ENCODE data around the gene TNK1.

The TNK1 gene

GRCh38 chr17:7369825-7370224 is 11.1 kb upstream of the TNK1 start:
- TF ChIP-seq CTCF (IDR thresholded peaks at IDR 0.05; ENCODE audit: control insufficient read depth, extremely low read depth, insufficient read depth) = no peak
- no peak for DNase-seq (ENCODE audit: low read depth)
- no peak overlapping the region for H3K4me3 ChIP-seq (ENCODE audit: low read depth, low read length)

DNA sequence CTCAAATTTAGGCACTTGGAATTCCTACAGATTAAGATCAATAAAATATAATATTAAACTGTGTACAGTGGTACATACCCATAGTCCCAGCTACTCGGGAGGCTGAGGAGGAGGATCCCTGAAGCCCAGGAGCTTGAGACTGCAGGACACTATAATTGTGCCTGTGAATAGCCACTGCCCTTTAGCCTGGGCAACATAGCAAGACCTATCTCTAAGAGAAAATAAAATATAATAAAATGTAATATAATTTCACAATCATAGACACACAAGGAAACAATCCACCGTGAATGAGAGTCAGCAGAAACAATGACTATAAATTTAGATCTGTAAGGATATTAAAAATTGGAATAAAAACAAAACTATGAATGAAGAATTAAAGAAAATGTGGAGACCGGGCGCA is 10.0 kb upstream of the TNK1 start:
- no peak for DNase-seq (ENCODE audit: low read depth)
- H3K4me3 ChIP-seq (ENCODE audit: low read depth, low read length) = no peak overlapping the region
- no peak for TF ChIP-seq CTCF (IDR thresholded peaks at IDR 0.05; ENCODE audit: control insufficient read depth, extremely low read depth, insufficient read depth)

DNA sequence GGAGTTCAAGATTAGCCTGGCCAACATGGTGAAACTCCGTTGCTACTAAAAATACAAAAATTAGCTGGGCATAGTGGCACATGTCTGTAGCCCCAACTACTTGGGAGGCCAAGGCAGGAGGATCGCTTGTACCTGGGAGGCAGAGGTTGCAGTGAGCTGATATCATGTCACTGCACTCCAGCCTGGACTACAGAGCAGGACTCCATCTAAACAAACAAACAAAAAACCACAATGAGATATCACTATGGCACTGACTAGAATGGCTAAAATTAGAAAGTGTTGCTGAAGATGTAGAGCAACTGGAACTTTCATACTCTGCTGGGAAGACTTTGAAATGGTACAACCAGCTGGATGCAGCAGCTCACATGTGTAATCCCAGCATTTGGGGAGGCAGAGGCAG is 6.5 kb upstream of the TNK1 start:
- no peak for TF ChIP-seq CTCF (IDR thresholded peaks at IDR 0.05; ENCODE audit: control insufficient read depth, extremely low read depth, insufficient read depth)
- H3K4me3 ChIP-seq (ENCODE audit: low read depth, low read length) = no peak overlapping the region
- DNase-seq (ENCODE audit: low read depth) = no peak

GRCh38 chr17:7379134-7379533 is 1.8 kb upstream of the TNK1 start:
- H3K4me3 ChIP-seq (ENCODE audit: low read depth, low read length) = no peak overlapping the region
- no peak for DNase-seq (ENCODE audit: low read depth)
- no peak for TF ChIP-seq CTCF (IDR thresholded peaks at IDR 0.05; ENCODE audit: control insufficient read depth, extremely low read depth, insufficient read depth)

GRCh38 chr17:7380321-7380720 is 568 bp upstream of the TNK1 start:
- no peak for TF ChIP-seq CTCF (IDR thresholded peaks at IDR 0.05; ENCODE audit: control insufficient read depth, extremely low read depth, insufficient read depth)
- peak overlapping the region; percentile 62 for H3K4me3 ChIP-seq (ENCODE audit: low read depth, low read length)
- peak; percentile 67 for DNase-seq (ENCODE audit: low read depth)

GRCh38 chr17:7382901-7383300 is 2.0 kb downstream of the TNK1 start:
- no peak for TF ChIP-seq CTCF (IDR thresholded peaks at IDR 0.05; ENCODE audit: control insufficient read depth, extremely low read depth, insufficient read depth)
- H3K4me3 ChIP-seq (ENCODE audit: low read depth, low read length) = no peak overlapping the region
- DNase-seq (ENCODE audit: low read depth) = no peak

DNA sequence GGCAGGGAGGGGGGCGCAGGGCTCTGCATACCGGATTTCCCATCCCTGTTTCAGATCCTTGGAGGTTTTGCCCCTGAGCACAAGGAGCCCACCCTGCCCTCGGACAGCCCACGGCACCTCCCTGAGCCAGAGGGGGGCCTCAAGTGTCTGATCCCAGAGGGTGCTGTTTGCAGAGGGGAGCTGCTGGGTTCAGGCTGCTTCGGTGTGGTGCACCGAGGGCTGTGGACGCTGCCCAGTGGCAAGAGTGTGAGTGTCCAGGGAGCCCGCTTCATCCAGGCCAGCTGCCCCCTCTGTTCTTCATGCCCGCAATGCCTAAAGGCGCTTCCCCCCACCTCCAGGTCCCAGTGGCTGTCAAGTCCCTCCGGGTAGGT is 2.5 kb downstream of the TNK1 start:
- TF ChIP-seq CTCF (IDR thresholded peaks at IDR 0.05; ENCODE audit: control insufficient read depth, extremely low read depth, insufficient read depth) = no peak
- no peak overlapping the region for H3K4me3 ChIP-seq (ENCODE audit: low read depth, low read length)
- no peak for DNase-seq (ENCODE audit: low read depth)

Measured in LNCaP clone FGC (cell line).